Activated naive CD8-positive, alpha-beta T cell treated with anti-CD3 and anti-CD28 coated beads for 36 hours (primary cell): ENCODE results near the gene DNM2. TPM values are rescaled to one million over a fixed set of nuclear protein-coding genes. Genes with fewer than 3 reads are reported as not detected.

Experiments used
- DNase-seq: peaks from one replicate; pipeline ENCODE4 v3.0.0; 2021
- H3K27ac Mint-ChIP-seq: one replicate; pipeline ENCODE4 v1.8.0; 2022; ENCODE audit warnings: mild to moderate bottlenecking, moderate library complexity, mixed read lengths
- H3K27me3 Mint-ChIP-seq: one replicate; pipeline ENCODE4 v1.8.0; 2022; ENCODE audit warnings: mild to moderate bottlenecking, mixed read lengths
- H3K36me3 Mint-ChIP-seq: one replicate; pipeline ENCODE4 v1.8.0; 2021; ENCODE audit warnings: mild to moderate bottlenecking, mixed read lengths
- H3K4me1 Mint-ChIP-seq: one replicate; pipeline ENCODE4 v1.8.0; 2021; ENCODE audit warnings: mixed read lengths
- H3K4me3 Mint-ChIP-seq: one replicate; pipeline ENCODE4 v1.8.0; 2022; ENCODE audit warnings: mild to moderate bottlenecking, moderate library complexity, mixed read lengths
- H3K9me3 Mint-ChIP-seq: one replicate; pipeline ENCODE4 v1.8.0; 2022; ENCODE audit warnings: mixed read lengths
- total RNA-seq, 2 experiments: library from RNA; stranded (reverse); gene quantifications; one replicate each; pipeline ENCODE4 v1.2.3, GENCODE V29; 2021

Gene DNM2
- total RNA-seq, 2 experiments from 2014 or later = 127 to 133 TPM

GRCh38 chr19:10815969-10816644, 98.2 kb downstream of the DNM2 start:
- DNase-seq = no peak
- H3K27me3 Mint-ChIP-seq = no peaks in the 10 kb centered on the region
- no peak overlapping the region for H3K4me3 Mint-ChIP-seq
- no peaks in the 10 kb centered on the region for H3K9me3 Mint-ChIP-seq
- H3K36me3 Mint-ChIP-seq = peaks cover 19% of the 10 kb centered on the region
- H3K27ac Mint-ChIP-seq = no peak overlapping the region
- peaks cover 8% of the 10 kb centered on the region for H3K4me1 Mint-ChIP-seq

- no peak for DNase-seq
- H3K36me3 Mint-ChIP-seq = peaks cover 22% of the 10 kb centered on the region
- no peak overlapping the region for H3K4me3 Mint-ChIP-seq
- peaks cover 8% of the 10 kb centered on the region for H3K4me1 Mint-ChIP-seq
- H3K27me3 Mint-ChIP-seq = no peaks in the 10 kb centered on the region
- H3K27ac Mint-ChIP-seq = no peak overlapping the region
- no peaks in the 10 kb centered on the region for H3K9me3 Mint-ChIP-seq
Measured at GRCh38 chr19:10816691-10817090, 98.8 kb downstream of the DNM2 start.

GRCh38 chr19:10817291-10818038, 99.6 kb downstream of the DNM2 start:
- DNase-seq = no peak
- Mint-ChIP-seq H3K4me3 (no peak overlapping the region), H3K4me1 (peaks cover 8% of the 10 kb centered on the region), H3K36me3 (peaks cover 25% of the 10 kb centered on the region), H3K27ac (no peak overlapping the region), H3K27me3 (no peaks in the 10 kb centered on the region), H3K9me3 (no peaks in the 10 kb centered on the region)

GRCh38 chr19:10818301-10819123, 100.6 kb downstream of the DNM2 start:
- no peaks in the 10 kb centered on the region for H3K9me3 Mint-ChIP-seq
- no peak for DNase-seq
- H3K27ac Mint-ChIP-seq = no peak overlapping the region
- no peak overlapping the region for H3K4me3 Mint-ChIP-seq
- H3K4me1 Mint-ChIP-seq = no peaks in the 10 kb centered on the region
- H3K27me3 Mint-ChIP-seq = no peaks in the 10 kb centered on the region
- peaks cover 25% of the 10 kb centered on the region for H3K36me3 Mint-ChIP-seq

- no peaks in the 10 kb centered on the region for H3K4me1 Mint-ChIP-seq
- H3K4me3 Mint-ChIP-seq = no peak overlapping the region
- peak overlapping the region; percentile 14 for H3K27ac Mint-ChIP-seq
Measured at GRCh38 chr19:10819124-10820060, 101.5 kb downstream of the DNM2 start.

GRCh38 chr19:10820173-10820572, 102.3 kb downstream of the DNM2 start:
- Mint-ChIP-seq H3K9me3 (no peaks in the 10 kb centered on the region), H3K4me1 (no peaks in the 10 kb centered on the region), H3K36me3 (peaks cover 21% of the 10 kb centered on the region), H3K4me3 (no peak overlapping the region), H3K27ac (peak overlapping the region; percentile 55), H3K27me3 (no peaks in the 10 kb centered on the region)
- DNase-seq = no peak

More at GRCh38 chr19:10819124-10820060, 101.5 kb downstream of the DNM2 start:
- Mint-ChIP-seq H3K9me3 (no peaks in the 10 kb centered on the region), H3K27me3 (no peaks in the 10 kb centered on the region), H3K36me3 (peaks cover 25% of the 10 kb centered on the region)
- no peak for DNase-seq

- H3K27ac Mint-ChIP-seq = no peak overlapping the region
- no peaks in the 10 kb centered on the region for H3K4me1 Mint-ChIP-seq
- DNase-seq = no peak
- H3K9me3 Mint-ChIP-seq = no peaks in the 10 kb centered on the region
- H3K4me3 Mint-ChIP-seq = no peak overlapping the region
- H3K36me3 Mint-ChIP-seq = peaks cover 21% of the 10 kb centered on the region
- H3K27me3 Mint-ChIP-seq = no peaks in the 10 kb centered on the region
Measured at GRCh38 chr19:10823690-10824089, 105.8 kb downstream of the DNM2 start.

- Mint-ChIP-seq H3K36me3 (peaks cover 6% of the 10 kb centered on the region), H3K9me3 (no peaks in the 10 kb centered on the region), H3K27me3 (no peaks in the 10 kb centered on the region), H3K4me1 (no peaks in the 10 kb centered on the region), H3K27ac (no peak overlapping the region), H3K4me3 (no peak overlapping the region)
- no peak for DNase-seq
Measured at GRCh38 chr19:10826231-10826630, 108.4 kb downstream of the DNM2 start.

GRCh38 chr19:10826846-10827245, 109.0 kb downstream of the DNM2 start:
- no peaks in the 10 kb centered on the region for H3K27me3 Mint-ChIP-seq
- H3K4me1 Mint-ChIP-seq = no peaks in the 10 kb centered on the region
- DNase-seq = no peak
- H3K4me3 Mint-ChIP-seq = no peak overlapping the region
- H3K27ac Mint-ChIP-seq = no peak overlapping the region
- H3K9me3 Mint-ChIP-seq = no peaks in the 10 kb centered on the region
- H3K36me3 Mint-ChIP-seq = peaks cover 3% of the 10 kb centered on the region

- H3K27me3 Mint-ChIP-seq = no peaks in the 10 kb centered on the region
- H3K4me3 Mint-ChIP-seq = no peak overlapping the region
- no peaks in the 10 kb centered on the region for H3K9me3 Mint-ChIP-seq
- peaks cover 2% of the 10 kb centered on the region for H3K36me3 Mint-ChIP-seq
- DNase-seq = no peak
- peaks cover 2% of the 10 kb centered on the region for H3K4me1 Mint-ChIP-seq
- no peak overlapping the region for H3K27ac Mint-ChIP-seq
Measured at GRCh38 chr19:10828981-10829821, 111.3 kb downstream of the DNM2 start.

GRCh38 chr19:10829967-10830366, 112.1 kb downstream of the DNM2 start:
- Mint-ChIP-seq H3K4me1 (peaks cover 2% of the 10 kb centered on the region), H3K4me3 (no peak overlapping the region), H3K36me3 (peaks cover 2% of the 10 kb centered on the region), H3K27me3 (no peaks in the 10 kb centered on the region), H3K27ac (no peak overlapping the region), H3K9me3 (no peaks in the 10 kb centered on the region)
- no peak for DNase-seq

GRCh38 chr19:10830370-10830769, 112.5 kb downstream of the DNM2 start:
- Mint-ChIP-seq H3K9me3 (no peaks in the 10 kb centered on the region), H3K4me3 (no peak overlapping the region), H3K27ac (no peak overlapping the region), H3K27me3 (no peaks in the 10 kb centered on the region), H3K36me3 (peaks cover 2% of the 10 kb centered on the region), H3K4me1 (peaks cover 3% of the 10 kb centered on the region)
- no peak for DNase-seq

- Mint-ChIP-seq H3K36me3 (peaks cover 9% of the 10 kb centered on the region), H3K27me3 (no peaks in the 10 kb centered on the region), H3K9me3 (no peaks in the 10 kb centered on the region), H3K4me3 (no peak overlapping the region), H3K27ac (no peak overlapping the region), H3K4me1 (peaks cover 5% of the 10 kb centered on the region)
- DNase-seq = no peak
Measured at GRCh38 chr19:10830931-10831779, 113.3 kb downstream of the DNM2 start.
